Gastroesophageal sphincter (tissue), 3 donors: ENCODE measurements around the gene MRPS7.
"Not testable (repeated sequence)": the region's sequence is repeated elsewhere in the genome, so short reads cannot be mapped to it uniquely, and the experiment has no call there.

Experiments
- CTCF ChIP-seq, 4 experiments: fragments of 200-600 bp in 2 of 4; fragments of 450-650 bp in 2 of 4; sonication (generic) in 1 of 4; IDR thresholded peaks; one replicate each; pipeline ENCODE4 v1.5.1; 2017 to 2019; ENCODE audit warnings: antibody characterized with exemption in 4 of 4, mild to moderate bottlenecking in 2 of 4, moderate library complexity in 2 of 4
- POLR2AphosphoS5 ChIP-seq: sonication (generic); formaldehyde crosslinking; IDR thresholded peaks from one replicate; pipeline ENCODE4 v1.6.1; 2017; ENCODE audit warnings: antibody characterized with exemption

DNA sequence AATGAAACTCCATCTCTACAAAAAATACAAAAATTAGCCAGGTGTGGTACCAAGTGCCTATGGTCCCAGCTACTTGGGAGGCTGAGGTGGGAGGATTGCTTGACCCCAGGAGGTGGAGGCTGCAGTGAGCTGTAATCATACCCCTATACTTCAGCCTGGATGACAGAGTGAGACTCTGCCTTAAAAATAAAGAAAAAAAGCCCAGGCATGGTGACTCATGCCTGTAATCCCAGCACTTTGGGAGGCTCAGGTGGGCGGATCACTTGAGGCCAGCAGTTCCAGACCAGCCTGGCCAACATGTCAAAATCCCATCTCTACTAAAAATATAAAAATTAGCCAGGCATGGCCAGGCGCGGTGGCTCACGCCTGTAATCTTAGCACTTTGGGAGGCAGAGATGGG lies 18.5 kb downstream of the MRPS7 start:
- not testable (repeated sequence) for TF ChIP-seq CTCF (IDR thresholded peaks at IDR 0.05); POLR2AphosphoS5
